HG02938 (cell line): ENCODE results near the gene RCOR2.

Experiments used
- ATAC-seq: cut with Tn5 transposase; IDR thresholded peaks from one replicate; pipeline ENCODE4 v1.9.1; 2021; ENCODE audit warnings: mild to moderate bottlenecking, moderate library complexity; ENCODE audit not compliant: unreplicated experiment

RCOR2 gene

GRCh38 chr11:63907808-63908530 lies 9.0 kb downstream of the RCOR2 start:
- ATAC-seq = no peak

- no peak for ATAC-seq
These were observed 9.9 kb downstream of the RCOR2 start for GRCh38 chr11:63907063-63907462.

- ATAC-seq = no peak
These were observed 10.4 kb downstream of the RCOR2 start for GRCh38 chr11:63906585-63906984.

- ATAC-seq = no peak
These were observed 10.9 kb downstream of the RCOR2 start for GRCh38 chr11:63906087-63906486.

- ATAC-seq = no peak
These were observed 11.8 kb downstream of the RCOR2 start for GRCh38 chr11:63905179-63905578.

- no peak for ATAC-seq
These were observed 12.2 kb downstream of the RCOR2 start for GRCh38 chr11:63904743-63905142.

- ATAC-seq = no peak
These were observed 13.1 kb downstream of the RCOR2 start for GRCh38 chr11:63903884-63904283.

GRCh38 chr11:63901660-63902059 lies 15.3 kb downstream of the RCOR2 start:
- ATAC-seq = no peak

GRCh38 chr11:63897459-63898146 lies 19.4 kb downstream of the RCOR2 start:
- ATAC-seq = no peak

- ATAC-seq = no peak
These were observed 20.9 kb downstream of the RCOR2 start for GRCh38 chr11:63896071-63896470.

GRCh38 chr11:63893355-63893754 lies 23.6 kb downstream of the RCOR2 start:
- ATAC-seq = no peak

- ATAC-seq = no peak
These were observed 24.7 kb downstream of the RCOR2 start for GRCh38 chr11:63892228-63892627.

GRCh38 chr11:63890368-63890767 lies 26.6 kb downstream of the RCOR2 start:
- ATAC-seq = no peak

- no peak for ATAC-seq
These were observed 27.6 kb downstream of the RCOR2 start for GRCh38 chr11:63889344-63889743.

GRCh38 chr11:63888170-63889086 lies 28.5 kb downstream of the RCOR2 start:
- ATAC-seq = peak; percentile 42

- ATAC-seq = no peak
These were observed 29.5 kb downstream of the RCOR2 start for GRCh38 chr11:63887386-63887999.

- no peak for ATAC-seq
These were observed 32.6 kb downstream of the RCOR2 start for GRCh38 chr11:63884196-63884932.

GRCh38 chr11:63883791-63884190 lies 33.2 kb downstream of the RCOR2 start:
- no peak for ATAC-seq

- no peak for ATAC-seq
These were observed 34.3 kb downstream of the RCOR2 start for GRCh38 chr11:63882555-63883242.

GRCh38 chr11:63880403-63880790 lies 36.6 kb downstream of the RCOR2 start:
- ATAC-seq = no peak
